NCI-H1417 (cell line): ENCODE results near the gene SYT17.

Experiments
- DNase-seq, 3 experiments: peaks; one replicate each; lab custom pipeline; 2025; lab: John Stamatoyannopoulos, UW

The SYT17 gene, protein sequence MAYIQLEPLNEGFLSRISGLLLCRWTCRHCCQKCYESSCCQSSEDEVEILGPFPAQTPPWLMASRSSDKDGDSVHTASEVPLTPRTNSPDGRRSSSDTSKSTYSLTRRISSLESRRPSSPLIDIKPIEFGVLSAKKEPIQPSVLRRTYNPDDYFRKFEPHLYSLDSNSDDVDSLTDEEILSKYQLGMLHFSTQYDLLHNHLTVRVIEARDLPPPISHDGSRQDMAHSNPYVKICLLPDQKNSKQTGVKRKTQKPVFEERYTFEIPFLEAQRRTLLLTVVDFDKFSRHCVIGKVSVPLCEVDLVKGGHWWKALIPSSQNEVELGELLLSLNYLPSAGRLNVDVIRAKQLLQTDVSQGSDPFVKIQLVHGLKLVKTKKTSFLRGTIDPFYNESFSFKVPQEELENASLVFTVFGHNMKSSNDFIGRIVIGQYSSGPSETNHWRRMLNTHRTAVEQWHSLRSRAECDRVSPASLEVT

DNA sequence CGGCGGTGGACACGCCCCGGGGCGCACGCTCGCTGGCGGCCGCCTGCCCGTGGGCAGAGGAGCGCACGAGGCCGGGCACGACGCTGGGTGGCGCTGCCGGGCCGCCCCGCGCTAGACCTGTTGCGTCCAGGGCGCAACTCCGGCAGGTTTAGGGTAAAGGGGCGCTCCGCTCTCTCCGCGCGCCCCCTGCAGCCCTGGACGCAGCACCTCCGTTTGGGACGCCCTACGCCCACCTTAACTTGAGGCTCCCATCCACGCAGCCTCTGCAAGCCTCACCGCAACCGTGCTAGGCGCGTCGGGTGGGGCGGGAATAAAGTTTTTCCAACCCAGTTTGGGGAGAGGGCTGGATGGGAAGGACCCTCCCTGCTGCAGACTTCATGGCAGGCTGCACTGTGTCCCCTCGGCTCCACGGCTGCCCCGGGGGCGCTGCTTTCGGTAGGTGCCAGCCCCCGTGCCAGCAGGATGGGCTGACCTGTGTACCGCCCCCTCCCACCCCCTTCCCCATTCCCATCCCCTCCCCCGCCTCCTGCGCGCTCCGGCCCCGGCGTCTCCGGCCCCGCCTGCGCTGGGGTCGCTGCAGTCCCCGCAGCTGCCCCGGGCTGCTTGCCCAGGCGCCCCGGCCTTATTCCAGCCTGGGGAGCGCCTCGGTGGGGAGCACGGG is at the start of gene SYT17:
SYT17 (plus strand) TSS at position 531 of the 661 bp plus-strand sequence. CDS start 407 bp downstream, outside the sequence.
- DNase-seq, result peak; percentile 66 to 87 (median 81)

DNA sequence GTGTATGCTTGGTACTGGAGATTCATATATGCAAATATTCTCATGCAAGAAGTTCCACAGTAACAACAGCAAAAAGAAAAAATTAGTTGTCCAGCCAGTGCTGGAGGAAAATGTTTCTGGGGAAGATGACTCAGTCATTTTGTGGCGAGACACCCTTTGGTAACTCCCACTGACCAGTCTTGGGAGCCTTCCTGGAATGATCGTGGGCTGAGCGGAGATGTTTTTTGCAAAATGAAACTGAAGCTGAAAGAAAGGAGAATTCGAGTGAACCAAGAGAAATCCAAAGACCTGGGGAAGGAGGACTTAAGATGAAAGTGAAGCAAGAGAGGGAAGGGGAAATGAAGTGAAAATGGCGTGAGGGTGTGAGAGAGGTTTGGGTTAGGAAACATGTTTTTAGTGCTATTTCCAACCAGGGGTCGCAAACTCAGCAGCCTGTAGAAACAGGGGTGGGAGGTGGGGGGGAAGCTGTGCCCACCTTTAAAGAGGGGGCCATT is 49.1 kb upstream of the SYT17 start:
- DNase-seq, result no peak

DNA sequence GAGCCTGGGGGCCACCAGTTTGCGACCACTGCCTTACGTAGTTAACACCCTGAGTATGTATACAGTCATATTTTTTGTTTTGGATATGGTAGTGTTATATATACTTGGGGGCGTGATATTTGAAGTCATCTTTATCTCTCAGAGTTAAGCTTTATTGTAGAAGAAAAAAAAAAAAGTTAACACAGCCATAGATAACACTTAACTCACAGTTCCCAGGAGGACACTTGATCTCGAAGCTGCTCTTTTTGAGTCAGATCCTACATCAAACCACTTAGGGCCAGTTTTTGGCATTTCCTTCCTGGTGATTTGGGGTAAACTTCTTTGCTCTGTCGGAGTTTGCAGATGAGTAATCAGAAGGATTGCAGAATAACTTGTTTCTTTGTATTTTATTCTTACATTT is 48.5 kb upstream of the SYT17 start:
- DNase-seq, result no peak

DNA sequence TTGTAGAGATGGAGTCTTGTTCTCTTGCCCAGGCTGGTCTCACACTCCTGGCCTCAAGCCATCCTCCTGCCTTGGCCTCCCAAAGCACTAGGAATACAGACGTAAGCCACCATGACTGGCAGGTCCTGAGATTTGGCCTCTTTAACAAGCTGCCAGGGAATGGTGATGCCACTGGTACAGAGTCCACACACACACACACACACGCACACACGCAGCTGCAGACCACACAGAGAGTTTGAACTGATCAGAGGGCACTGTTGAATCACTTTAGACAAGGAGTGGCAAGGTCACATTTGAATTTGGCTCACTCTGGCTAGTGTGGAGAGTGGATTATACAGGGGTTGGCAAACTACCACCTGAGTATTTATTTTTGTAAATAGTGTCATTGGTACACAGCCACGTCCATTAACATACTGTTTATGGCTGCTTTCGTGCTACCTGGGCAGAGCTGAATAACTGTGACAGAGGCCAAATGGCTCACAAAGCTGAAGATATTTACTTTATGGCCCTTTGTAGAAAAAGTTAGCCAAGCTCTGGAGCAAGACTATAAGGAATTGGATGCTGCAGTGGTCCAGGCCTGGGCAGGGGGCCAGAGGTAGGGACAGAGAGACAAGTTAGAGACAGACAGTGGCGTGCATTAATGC is 44.4 kb upstream of the SYT17 start:
- DNase-seq, result no peak

DNA sequence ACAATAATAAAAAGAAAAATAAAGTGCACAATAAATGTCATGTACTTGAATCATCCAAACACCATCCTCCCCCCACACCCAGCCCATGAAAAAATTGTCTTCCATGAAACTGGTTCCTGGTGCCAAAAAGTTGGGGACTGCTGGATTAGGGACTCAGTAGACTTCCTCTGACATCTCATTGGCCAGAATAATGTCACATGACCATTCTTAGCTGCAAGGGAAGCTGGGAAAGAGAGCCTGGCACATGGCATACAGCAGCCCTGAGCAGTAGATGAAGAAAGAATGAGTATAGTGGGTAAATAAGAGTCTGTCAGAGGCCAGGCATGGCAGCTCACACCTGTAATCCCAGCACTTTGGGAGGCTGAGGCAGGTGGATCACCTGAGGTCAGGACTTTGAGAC is 41.7 kb upstream of the SYT17 start:
- no peak for DNase-seq

DNA sequence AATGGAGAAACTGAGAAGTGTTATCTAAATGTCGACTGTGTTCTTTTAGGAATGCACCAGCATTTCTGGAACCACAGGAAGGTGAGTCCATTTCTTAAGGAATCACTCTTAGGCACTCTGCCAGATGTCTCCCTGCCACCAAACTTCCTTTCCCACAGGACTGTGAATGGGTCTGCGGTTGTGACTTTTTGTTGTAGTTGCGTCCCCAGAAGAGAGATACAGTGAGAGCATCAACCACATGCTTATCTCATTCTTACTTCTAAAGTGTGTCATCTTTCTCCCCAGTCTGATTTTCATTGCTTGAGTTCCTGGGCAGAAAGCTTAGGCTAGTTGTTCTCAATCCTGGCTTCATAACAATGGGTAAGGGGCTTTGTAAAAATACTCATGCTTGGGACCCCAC is 40.8 kb upstream of the SYT17 start:
- DNase-seq, result no peak

DNA sequence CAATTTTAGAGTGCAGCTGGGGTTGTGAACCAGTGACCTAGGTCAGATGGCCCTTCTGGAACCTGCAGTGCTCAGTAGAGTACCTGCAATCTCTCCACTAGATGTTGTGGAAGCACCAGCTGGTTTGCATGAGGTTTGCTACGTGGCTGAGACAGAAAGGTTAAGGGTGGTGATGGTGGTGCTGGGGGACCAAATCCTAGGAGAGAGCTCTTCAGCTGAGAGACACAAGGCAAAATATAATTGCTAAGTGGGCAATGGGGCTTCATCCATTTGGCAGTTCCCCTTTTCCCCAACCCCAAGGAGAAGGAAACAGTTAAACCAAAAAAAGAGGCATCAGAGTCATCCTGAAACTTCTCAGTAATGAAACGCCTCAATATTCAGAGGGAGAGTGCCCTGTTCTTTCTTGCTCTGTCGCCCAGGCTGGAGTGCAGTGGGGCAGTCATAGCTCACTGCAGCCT is 40.3 kb upstream of the SYT17 start:
- no peak for DNase-seq

DNA sequence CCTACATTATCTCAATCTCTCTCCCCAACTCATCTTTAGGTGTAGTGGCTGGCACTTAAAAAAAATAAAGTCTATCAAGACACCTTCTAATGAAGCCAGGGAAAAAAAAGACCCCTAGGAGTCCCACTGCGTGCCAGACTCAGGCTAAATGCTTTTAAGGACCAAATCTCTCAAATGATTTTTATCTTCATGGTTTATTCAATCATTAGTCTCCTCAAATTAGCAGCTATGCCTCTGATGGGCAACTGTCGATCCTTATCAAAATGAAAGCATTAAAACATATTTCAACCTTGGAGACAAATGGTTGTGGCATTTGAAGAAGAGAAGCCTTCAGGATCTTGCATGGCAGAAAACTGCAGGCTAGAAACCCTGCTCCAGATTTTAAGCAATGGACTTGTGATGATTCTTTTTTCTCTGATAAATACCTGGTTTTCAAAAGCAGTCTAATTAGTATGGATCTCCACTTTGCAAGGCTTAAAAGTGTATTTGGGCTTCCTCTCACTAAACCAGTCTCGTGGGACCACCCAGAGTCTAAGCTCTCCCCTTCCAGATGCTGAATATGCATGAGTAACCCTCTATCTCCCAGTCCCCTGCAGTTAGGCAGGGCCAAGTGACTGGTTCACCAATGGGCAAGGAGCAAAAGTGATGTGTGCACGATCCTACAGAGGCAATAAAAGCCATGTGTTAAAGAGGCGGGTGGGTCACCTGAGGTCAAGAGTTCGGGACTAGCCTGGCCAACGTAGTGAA is 39.4 kb upstream of the SYT17 start:
- DNase-seq, result no peak

DNA sequence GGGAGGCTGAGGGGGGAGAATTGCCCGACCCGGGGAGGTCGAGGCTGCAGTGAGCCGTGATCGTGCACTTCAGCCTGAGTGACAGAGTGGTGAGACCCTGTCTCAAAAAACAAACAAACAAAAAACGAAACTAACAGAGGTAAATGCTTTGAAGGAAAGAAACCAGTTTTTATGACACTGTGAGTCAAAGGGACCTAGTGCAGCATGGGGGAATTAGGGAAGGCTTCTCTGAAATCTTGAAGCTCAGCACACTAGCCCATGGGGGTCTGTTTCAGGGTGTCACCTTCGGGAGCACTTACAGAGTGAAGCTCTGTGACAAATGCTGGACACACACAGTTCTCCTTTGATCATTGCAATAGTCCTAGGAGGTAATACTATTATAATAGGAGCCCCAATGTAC is 37.7 kb upstream of the SYT17 start:
- DNase-seq, result no peak

DNA sequence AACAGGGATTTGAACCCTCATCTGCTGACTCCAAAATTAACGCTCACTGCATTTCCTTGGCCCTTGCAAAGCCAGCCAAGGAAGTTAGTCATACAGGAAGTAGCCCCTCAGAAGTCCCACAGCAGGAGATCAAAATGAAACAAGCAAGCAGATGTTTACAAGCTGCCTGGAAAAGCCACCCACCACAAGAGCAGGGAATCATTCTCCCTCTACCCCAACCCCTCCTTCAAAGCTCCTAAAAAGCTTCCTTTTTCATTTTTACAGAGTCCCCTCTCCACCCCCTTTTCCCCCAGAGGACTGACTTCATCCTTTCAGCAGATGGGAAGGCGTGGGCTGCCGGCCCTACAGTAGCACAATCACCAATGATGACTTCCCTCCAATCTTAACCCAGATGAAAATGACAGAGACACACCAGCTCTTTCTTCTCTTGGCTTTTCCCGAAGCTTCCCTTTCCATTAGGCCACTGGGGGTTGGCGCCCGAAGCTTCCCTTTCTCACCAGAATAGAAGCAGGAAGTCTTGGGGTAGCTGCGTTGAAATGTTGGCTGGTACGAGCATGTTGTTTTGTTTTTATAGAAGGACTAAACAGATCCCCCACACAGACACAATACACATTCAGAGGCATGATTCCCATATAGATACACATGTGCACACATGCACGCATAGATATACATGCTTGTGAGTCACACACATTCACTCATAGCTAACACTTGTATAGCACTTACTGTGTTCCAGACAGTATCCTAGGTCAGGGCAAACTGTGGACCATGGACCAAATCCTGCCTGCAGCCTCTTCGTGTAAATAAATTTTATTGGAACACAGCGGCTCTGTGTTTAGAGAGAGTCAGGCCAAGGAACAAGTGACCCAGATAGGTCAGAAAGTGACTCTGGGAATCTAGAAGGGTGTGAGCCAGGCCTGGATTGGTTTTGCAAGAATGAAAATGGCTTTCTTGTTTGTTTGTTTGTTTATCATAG is 36.9 kb upstream of the SYT17 start:
- peak in 1 of 3 experiments; percentile 40 for DNase-seq

DNA sequence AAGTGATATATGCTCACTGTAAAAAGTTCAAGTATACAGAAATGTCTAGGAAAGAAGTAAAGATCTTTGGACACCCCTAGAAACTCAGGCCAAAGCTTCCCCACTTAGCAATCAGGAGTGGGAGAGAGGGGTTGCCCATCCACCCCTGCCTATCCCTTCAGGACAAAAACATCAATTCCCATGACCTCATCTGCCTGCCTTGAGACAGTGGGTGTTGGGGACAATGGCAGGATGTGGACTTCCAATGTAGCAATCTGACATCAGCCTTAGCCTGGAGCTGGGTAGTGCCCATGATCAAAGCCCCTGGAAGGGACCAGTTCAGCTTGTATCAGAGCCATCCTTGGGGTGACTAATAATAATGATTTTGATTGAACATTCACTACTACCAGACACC is 36.2 kb upstream of the SYT17 start:
- no peak for DNase-seq

DNA sequence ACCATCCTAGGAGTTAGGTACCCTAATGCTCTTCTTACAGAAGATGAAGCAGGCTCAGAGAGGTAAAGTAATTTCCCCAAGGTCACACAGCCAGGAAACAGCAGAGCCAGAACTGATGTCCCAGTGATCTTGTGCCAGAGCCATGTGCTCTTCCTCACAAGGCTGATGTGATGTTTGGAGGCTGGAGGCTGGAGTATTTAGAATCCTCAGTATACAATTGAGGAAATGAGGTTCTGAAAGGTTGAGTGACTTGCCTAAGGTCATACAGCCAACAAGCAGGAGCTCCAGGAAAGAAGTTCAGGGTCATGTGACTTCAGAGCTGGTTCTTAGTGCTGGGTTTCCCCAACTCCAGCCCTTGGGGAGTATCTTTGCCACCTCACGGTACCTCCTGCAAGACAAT is 35.8 kb upstream of the SYT17 start:
- no peak for DNase-seq

DNA sequence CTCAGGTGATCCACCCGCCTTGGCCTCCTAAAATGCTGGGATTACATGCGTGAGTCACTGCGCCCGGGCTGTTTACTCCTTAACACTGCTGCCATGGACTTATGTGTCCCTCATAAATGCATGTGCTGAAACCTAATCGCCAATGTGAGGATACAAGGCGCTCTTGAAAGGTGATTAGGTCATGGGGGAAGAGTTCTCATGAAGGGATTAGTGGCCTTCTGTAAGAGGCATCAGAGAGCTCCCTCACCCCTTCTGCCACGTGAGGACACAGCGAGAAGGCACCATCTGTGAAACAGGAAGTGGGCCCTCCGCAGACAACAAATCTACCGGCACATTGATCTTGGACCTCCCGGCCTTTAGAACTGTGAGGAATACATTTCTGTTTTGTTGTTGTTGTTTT is 35.1 kb upstream of the SYT17 start:
- DNase-seq, result no peak

DNA sequence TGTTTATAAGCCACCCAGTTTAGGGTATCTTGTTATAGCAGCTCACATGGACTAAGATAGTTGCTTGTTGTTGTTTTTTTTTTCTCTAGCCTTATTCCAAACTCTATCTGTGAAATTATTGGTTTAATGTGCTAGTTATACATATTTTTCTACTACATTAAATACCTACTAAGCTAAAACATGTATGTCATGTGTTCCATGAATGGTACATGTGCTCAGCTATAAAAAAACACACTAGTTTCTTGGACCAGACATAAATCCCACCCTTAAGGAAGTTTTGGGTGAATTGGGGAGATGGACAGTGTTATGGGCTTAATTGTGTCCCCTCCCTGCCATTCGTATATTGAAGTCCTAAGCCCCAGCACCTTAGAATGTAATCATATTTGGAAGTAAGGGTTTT is 34.4 kb upstream of the SYT17 start:
- no peak for DNase-seq

DNA sequence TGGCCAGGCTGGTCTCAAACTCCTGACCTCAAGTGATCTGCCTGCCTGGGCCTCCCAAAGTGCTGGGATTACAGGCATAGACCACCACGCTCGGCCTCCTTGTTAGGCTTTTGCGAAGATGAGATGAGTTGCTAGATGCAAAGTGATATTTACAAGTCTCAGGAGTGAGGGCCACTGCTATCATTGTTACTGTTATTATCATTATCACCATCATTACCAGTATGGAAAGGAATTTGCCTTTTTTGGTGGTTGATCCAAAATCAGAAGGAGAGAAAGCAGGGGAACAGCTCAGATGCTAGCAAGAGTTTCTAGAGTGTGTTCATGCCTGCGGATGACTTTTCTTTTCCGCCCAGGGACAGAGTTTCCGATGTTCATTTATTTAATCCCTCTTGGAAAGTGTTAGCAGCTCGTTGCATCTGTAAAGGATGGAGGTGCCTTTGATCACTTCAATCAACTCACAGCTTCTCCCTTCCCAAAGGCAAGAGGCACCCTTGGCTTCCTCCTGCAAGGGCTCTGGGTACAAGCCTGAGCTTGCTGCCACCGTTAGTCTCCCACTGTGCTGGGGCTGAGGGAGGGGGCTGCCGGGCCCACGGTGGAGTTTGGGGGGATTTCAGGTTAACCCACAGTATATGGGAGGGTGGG is 32.7 kb upstream of the SYT17 start:
- peak in 1 of 3 experiments; percentile 35 for DNase-seq

DNA sequence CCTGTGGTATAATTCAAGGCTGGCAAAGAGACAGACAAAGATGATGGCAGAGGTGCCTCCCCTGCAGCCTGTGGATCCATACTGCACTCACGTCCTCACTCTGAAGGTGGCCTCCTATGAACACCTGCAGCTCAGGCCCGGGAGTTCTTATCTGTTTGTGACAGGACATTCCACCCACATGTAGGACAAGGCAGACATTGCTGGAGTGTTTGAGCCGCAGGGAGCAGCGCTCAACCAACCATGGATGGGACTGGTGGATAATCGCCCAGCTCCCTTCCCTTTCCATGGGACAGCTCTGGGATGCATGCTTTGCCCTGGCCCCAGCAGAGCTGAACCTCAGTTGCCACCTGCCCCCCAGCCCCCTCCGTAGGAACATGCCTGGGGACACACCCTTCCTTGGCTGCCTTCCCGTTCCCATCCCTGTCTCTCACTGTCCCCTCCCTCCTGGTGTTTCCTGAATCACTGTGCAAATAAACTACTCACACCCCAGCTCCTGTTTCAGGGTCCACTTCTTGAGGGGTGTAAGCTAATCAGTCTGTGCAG is 32.1 kb upstream of the SYT17 start:
- peak in 2 of 3 experiments; percentile 17 to 55 for DNase-seq

DNA sequence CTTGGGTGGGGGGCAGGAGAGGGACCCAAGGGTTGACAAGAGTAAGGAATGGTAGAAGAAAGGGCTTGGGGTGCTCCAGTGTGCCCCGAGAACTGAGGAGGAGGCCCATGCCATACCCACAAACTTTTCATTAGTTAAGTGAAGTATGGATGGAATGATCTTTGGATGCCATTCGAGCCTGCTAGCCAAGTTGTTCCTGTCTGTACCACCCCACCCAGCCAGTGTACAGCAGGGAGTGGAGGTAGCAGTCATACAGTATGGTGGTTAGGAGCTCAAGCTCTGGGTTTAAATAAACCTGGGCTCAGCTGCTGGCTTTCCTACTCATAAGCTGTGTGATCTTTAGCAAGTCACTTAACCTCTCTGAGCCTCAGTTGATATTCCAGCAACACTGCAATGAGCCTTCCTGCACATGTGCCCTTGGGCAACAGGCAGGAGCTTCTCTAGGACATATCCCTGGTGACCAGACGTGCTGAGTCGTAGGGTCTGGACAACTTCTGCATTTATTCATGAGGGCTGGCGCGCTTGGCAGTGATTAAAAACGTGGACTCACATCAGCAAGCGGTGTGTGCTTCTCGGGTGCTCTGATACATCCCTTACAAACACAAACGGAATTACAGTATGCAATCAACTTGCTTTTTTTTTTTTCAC is 31.4 kb upstream of the SYT17 start:
- peak in 1 of 3 experiments; percentile 55 for DNase-seq

DNA sequence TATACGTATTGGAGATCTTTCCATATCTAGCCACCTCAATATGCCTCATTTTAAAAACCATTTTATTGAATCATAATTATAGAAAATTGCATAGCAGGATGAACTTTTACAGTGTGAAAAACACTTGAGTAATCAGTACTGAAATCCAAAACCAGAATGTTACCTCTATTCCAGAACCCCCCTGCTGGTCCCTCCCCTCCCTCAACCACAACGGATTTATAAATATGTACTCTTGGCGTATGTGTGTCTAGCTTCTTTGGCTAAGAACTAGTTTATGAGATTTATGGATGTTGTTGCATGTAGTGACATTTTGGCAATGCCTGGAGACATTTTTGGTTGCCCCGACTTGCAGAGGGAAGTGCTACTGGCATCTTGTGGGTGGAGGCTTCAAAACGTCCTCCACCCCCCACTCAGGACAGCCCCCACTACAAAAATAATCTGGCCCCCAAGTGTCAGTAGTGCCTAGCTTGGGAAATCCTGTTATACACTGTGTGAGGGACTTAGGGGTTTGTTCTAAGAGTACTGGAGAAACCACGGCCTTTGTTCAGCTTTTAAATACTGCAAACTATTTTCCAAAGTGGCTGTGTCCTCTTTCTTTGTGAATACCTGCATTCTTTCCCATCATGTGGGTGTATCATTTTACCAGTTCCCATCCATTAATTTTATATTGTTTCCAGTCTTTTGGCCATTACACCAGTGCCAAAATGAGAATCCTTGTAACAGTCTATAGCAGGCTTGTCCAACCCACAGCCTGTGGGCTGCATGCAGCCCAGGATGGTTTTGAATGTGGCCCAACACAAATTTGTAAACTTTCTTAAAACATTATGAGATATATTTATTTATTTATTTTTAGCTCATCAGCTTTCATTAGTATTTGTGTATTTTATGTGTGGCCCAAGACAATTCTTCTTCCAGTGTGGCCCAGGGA is 30.6 kb upstream of the SYT17 start:
- DNase-seq, result peak in 2 of 3 experiments; percentile 55 to 87
